H1 (cell line): Measurements from ENCODE around the gene UBN1. TPM values are rescaled to one million over a fixed set of nuclear protein-coding genes. Genes with fewer than 3 reads are reported as not detected.

ENCODE experiments used
- CTCF ChIA-PET: fragments of 300-600 bp; sonication (Branson Sonifier 250); formaldehyde crosslinking; loops from one replicate; lab custom pipeline; 2021; ENCODE audit not compliant: partially characterized antibody; lab: Charles Lee
- POLR2A ChIA-PET: fragments of 300-600 bp; sonication (Branson Sonifier 250); formaldehyde crosslinking; loops from one replicate; lab custom pipeline; 2021; ENCODE audit warnings: inconsistent platforms; ENCODE audit not compliant: partially characterized antibody; lab: Charles Lee
- DNase-seq, 2 experiments: peaks; one replicate each; pipeline versions ENCODE4 v3.0.0 to v3.0.0-alpha.2; 2010 to 2022; ENCODE audit warnings: low spot score in 2 of 2, low read depth in 1 of 2, mixed read lengths in 1 of 2
- FAIRE-seq: peaks from 2 replicates; lab custom pipeline; 2011; peaks lifted over from hg19 to GRCh38; lab: Jason Lieb, UNC
- H2AFZ ChIP-seq: 2 replicates; pipeline ENCODE4 v1.8.1; 2012; ENCODE audit warnings: low read length, inconsistent platforms
- H2AK5ac ChIP-seq: 2 replicates; pipeline ENCODE4 v1.6.1; 2013; ENCODE audit warnings: low read depth, low read length
- H2BK120ac ChIP-seq: replicated peaks from 2 replicates; pipeline ENCODE3; 2013; ENCODE audit warnings: low read depth, low read length, inconsistent platforms
- H2BK12ac ChIP-seq: 2 replicates; pipeline ENCODE4 v1.6.1; 2013; ENCODE audit warnings: low read depth, low read length
- H2BK15ac ChIP-seq: 2 replicates; pipeline ENCODE4 v1.6.1; 2013; ENCODE audit warnings: low read length
- H2BK20ac ChIP-seq: 2 replicates; pipeline ENCODE4 v1.6.1; 2013; ENCODE audit warnings: low read length
- H2BK5ac ChIP-seq: 2 replicates; pipeline ENCODE4 v1.6.1; 2013; ENCODE audit warnings: low read depth, low read length
- H3K14ac ChIP-seq: 2 replicates; pipeline ENCODE4 v1.6.1; 2013; ENCODE audit warnings: inconsistent platforms; ENCODE audit not compliant: insufficient read length
- H3K18ac ChIP-seq: 2 replicates; pipeline ENCODE4 v1.6.1; 2013; ENCODE audit warnings: low read length; ENCODE audit errors: extremely low read depth
- H3K23ac ChIP-seq: 2 replicates; pipeline ENCODE4 v1.6.1; 2013; ENCODE audit warnings: inconsistent platforms; ENCODE audit not compliant: insufficient read length
- H3K23me2 ChIP-seq: 2 replicates; pipeline ENCODE4 v1.6.1; 2013; ENCODE audit warnings: low read depth, low read length
- H3K27ac ChIP-seq: 2 replicates; pipeline ENCODE4 v1.6.1; 2011; ENCODE audit warnings: low read depth, low read length, inconsistent platforms
- H3K27me3 ChIP-seq, 4 experiments: replicated peaks in 1 of 4; 1 replicate in 1 of 4; 2 replicates in 3 of 4; pipeline versions ENCODE4 v1.6.1 to v1.8.1; 2011 to 2013; ENCODE audit warnings: low read length in 3 of 4, mild to moderate bottlenecking in 3 of 4, inconsistent platforms in 2 of 4, mixed read lengths in 2 of 4, moderate library complexity in 1 of 4; ENCODE audit not compliant: control insufficient read depth in 3 of 4, insufficient read depth in 3 of 4; ENCODE audit errors: extremely low read depth in 1 of 4
- H3K36me3 ChIP-seq, 4 experiments: 2 replicates each; pipeline versions ENCODE4 v1.6.1 to v1.8.1; 2011 to 2013; ENCODE audit warnings: mild to moderate bottlenecking in 4 of 4, low read length in 3 of 4, moderate library complexity in 2 of 4, control low read depth in 1 of 4, inconsistent platforms in 1 of 4; ENCODE audit not compliant: insufficient read depth in 4 of 4, control insufficient read depth in 2 of 4
- H3K4ac ChIP-seq: replicated peaks from 2 replicates; pipeline ENCODE3; 2013; ENCODE audit warnings: low read length, low read depth, mixed read lengths, inconsistent platforms; ENCODE audit not compliant: insufficient read length
- H3K4me1 ChIP-seq, 4 experiments: replicated peaks in 1 of 4; 1 replicate in 1 of 4; 2 replicates in 3 of 4; pipeline versions ENCODE4 v1.6.1 to v1.8.1; 2011 to 2013; ENCODE audit warnings: low read length in 3 of 4, inconsistent platforms in 2 of 4, mixed read lengths in 1 of 4; ENCODE audit not compliant: insufficient read depth in 4 of 4, control insufficient read depth in 3 of 4
- H3K4me2 ChIP-seq, 2 experiments: 2 replicates each; pipeline versions ENCODE4 v1.6.1 to v1.8.1; 2011 to 2013; ENCODE audit warnings: low read depth in 2 of 2, low read length in 2 of 2, control low read depth in 1 of 2, inconsistent platforms in 1 of 2, mild to moderate bottlenecking in 1 of 2; ENCODE audit not compliant: insufficient read depth in 1 of 2
- H3K4me3 ChIP-seq, 4 experiments: fragments of 200-600, 300-600 bp in 1 of 4; sonication (generic), shearing (Covaris generic), sonication (Bioruptor Twin) in 1 of 4; 2 replicates each; pipeline versions ENCODE4 v1.5.1 to v1.8.1; 2011 to 2016; ENCODE audit warnings: low read length in 4 of 4, low read depth in 3 of 4, control low read depth in 2 of 4, inconsistent platforms in 2 of 4, mild to moderate bottlenecking in 2 of 4, mixed read lengths in 1 of 4, moderate library complexity in 1 of 4; ENCODE audit not compliant: insufficient read depth in 2 of 4; ENCODE audit errors: extremely low read depth in 1 of 4
- H3K56ac ChIP-seq: replicated peaks from 2 replicates; pipeline ENCODE3; 2013; ENCODE audit warnings: low read depth, mild to moderate bottlenecking, mixed read lengths, low read length, inconsistent platforms; ENCODE audit not compliant: insufficient read length
- H3K79me1 ChIP-seq: 2 replicates; pipeline ENCODE4 v1.6.1; 2013; ENCODE audit warnings: low read depth, low read length, control low read depth
- H3K79me2 ChIP-seq, 2 experiments: 2 replicates each; pipeline versions ENCODE4 v1.6.1 to v1.8.1; 2012 to 2013; ENCODE audit warnings: low read length in 2 of 2, mild to moderate bottlenecking in 2 of 2, inconsistent platforms in 1 of 2; ENCODE audit not compliant: insufficient read depth in 2 of 2, control insufficient read depth in 1 of 2
- H3K9ac ChIP-seq, 4 experiments: replicated peaks in 1 of 4; 1 replicate in 1 of 4; 2 replicates in 3 of 4; pipeline versions ENCODE4 v1.6.1 to v1.8.1; 2011 to 2013; ENCODE audit warnings: low read depth in 3 of 4, low read length in 3 of 4, control low read depth in 2 of 4, mild to moderate bottlenecking in 2 of 4, moderate library complexity in 2 of 4, inconsistent platforms in 1 of 4; ENCODE audit errors: extremely low read depth in 1 of 4
- H3K9me3 ChIP-seq, 2 experiments: 2 replicates each; pipeline versions ENCODE4 v1.6.1 to v1.8.1; 2012 to 2013; ENCODE audit warnings: mild to moderate bottlenecking in 2 of 2, moderate library complexity in 2 of 2, control low read depth in 1 of 2, inconsistent platforms in 1 of 2, low read depth in 1 of 2, low read length in 1 of 2, mixed read lengths in 1 of 2; ENCODE audit not compliant: insufficient read depth in 2 of 2
- H4K20me1 ChIP-seq, 2 experiments: replicated peaks in 1 of 2; 2 replicates each; pipeline versions ENCODE3 to v1.8.1; 2011 to 2013; ENCODE audit warnings: inconsistent platforms in 2 of 2, low read length in 2 of 2, mild to moderate bottlenecking in 1 of 2; ENCODE audit not compliant: insufficient read depth in 2 of 2, control insufficient read depth in 1 of 2
- H4K5ac ChIP-seq: 2 replicates; pipeline ENCODE4 v1.6.1; 2013; ENCODE audit warnings: low read length, low read depth, mixed read lengths, inconsistent platforms; ENCODE audit not compliant: insufficient read length
- H4K8ac ChIP-seq: 2 replicates; pipeline ENCODE4 v1.8.0; 2013; ENCODE audit warnings: mild to moderate bottlenecking, moderate library complexity, low read length, inconsistent platforms; ENCODE audit not compliant: insufficient read depth; ENCODE audit errors: extremely low read depth
- H4K91ac ChIP-seq: replicated peaks from 2 replicates; pipeline ENCODE3; 2013; ENCODE audit warnings: low read length, mixed read lengths, inconsistent platforms; ENCODE audit not compliant: insufficient read length
- POLR2AphosphoS5 ChIP-seq: IDR thresholded peaks from 2 replicates; pipeline ENCODE4 v1.6.1; 2011; ENCODE audit warnings: low read depth, low read length
- WGBS, 2 experiments: shearing (Covaris generic) in 1 of 2; methylation state at CpG; one replicate each; pipeline versions ENCODE4 v1.1.6 to v1.1.7; 2013 to 2015; ENCODE audit warnings: low lambda C conversion rate in 2 of 2, mixed read lengths in 2 of 2, inconsistent platforms in 1 of 2, low coverage in 1 of 2, missing lambda C conversion rate in 1 of 2; ENCODE audit not compliant: insufficient replicate concordance in 2 of 2, insufficient coverage in 1 of 2, insufficient read length in 1 of 2; ENCODE audit errors: extremely low coverage in 1 of 2, missing lambda C conversion rate in 1 of 2; 5-methylcytosine and 5-hydroxymethylcytosine counted together
- polyA plus RNA-seq, 7 experiments: library from polyadenylated mRNA; depleted of rRNA in 3 of 7; stranded (reverse) in 5 of 7; unstranded in 2 of 7; fragments of >200 nt in 5 of 7; fragments of 200-250 nt in 2 of 7; gene quantifications; 1 replicate in 5 of 7; 2 replicates in 1 of 7; 4 replicates in 1 of 7; pipeline versions ENCODE4 v1.2.1 to v1.2.3, GENCODE V29; 2011 to 2013; ENCODE audit warnings: missing spikeins in 2 of 7, mixed read lengths in 2 of 7
- total RNA-seq: library from RNA; stranded (reverse); fragmentation: NEBNext Ultra II Directional; extraction: Animal tissue kit (Norgen Biotek cat#: 25700); gene quantifications from 2 replicates; pipeline ENCODE4 v1.2.1, GENCODE V29; 2021

Gene UBN1
- total and polyA plus RNA-seq, 2 of the 8 experiments (the other 6 are each of a cell fraction or from before 2014, with no cell fraction given), result 16.2 to 37.0 TPM

DNA sequence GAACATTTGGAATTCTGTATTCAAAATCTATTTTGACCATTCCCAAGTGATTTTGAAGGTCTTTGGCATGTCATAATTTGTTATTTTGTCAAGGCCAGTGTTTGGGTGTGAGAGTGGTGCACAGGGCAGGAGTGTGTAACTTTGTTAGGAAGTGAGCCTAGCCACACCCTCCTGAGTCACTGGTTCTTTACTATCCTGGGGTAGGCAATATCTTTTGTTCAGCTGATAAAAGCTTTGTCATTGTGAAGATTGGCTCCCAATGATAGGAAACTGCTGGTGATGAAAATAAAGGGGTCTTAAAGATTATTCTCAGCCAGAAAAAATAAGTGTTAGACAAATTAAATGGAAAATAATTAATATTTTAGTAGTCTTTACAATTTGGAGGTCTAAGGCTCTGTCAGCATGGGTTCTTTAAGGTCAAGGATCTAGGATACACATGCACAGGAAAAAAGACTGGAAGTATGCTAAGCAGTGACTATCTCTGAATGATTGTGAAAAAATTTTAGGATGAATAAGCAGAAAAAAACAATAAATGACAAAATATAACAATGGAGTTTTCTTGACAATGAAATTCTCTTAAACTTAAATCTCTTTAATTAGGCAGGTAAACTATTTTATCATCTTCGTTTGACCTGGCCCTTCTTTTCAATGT, 5.1 kb downstream of the UBN1 start:
- Histone ChIP-seq H2BK5ac (no peak overlapping the region), H2BK15ac (no peak overlapping the region), H3K4me3 (no peak overlapping the region), H4K8ac (no peak overlapping the region), H3K56ac (no peak overlapping the region), H3K36me3 (peaks cover 8 to 35% (median 20%) of the 10 kb centered on the region in 4 experiments; a peak in 7 of 8 replicates), H2AK5ac (no peak overlapping the region), H2BK20ac (no peak overlapping the region), H3K79me1 (peaks cover 5% of the 10 kb centered on the region), H2BK12ac (no peak overlapping the region), H3K4ac (no peak overlapping the region), H3K9me3 (no peaks in the 10 kb centered on the region), H3K27me3 (no peaks in the 10 kb centered on the region), H3K23ac (no peak overlapping the region), H4K91ac (no peak overlapping the region), H3K27ac (no peak overlapping the region), H4K5ac (no peak overlapping the region), H3K4me2 (no peak overlapping the region), H2AFZ (no peak overlapping the region), H3K14ac (no peak overlapping the region), H2BK120ac (no peak overlapping the region), H3K9ac (no peak overlapping the region), H3K23me2 (peaks cover 4% of the 10 kb centered on the region; the same call in 1 of the 2 replicates), H3K18ac (no peak overlapping the region), H3K79me2 (peaks cover 15 to 53% of the 10 kb centered on the region in 2 experiments), H4K20me1 (peaks cover 8 to 15% of the 10 kb centered on the region in 2 experiments), H3K4me1 (peaks cover 0 to 4% (median 2%) of the 10 kb centered on the region in 4 experiments; a peak in 3 of 7 replicates)
- no peak for TF ChIP-seq POLR2AphosphoS5
- 86% methylated on average over 1 of the region's 1 CpG; no CpG with 5 or more reads in 1 of the 2 experiments for WGBS, 2 experiments
- CTCF ChIA-PET, result interaction anchor here (1.0 to 1.8 kb wide), 4 partner anchors 11 to 104 kb away, joined by 3 to 4 read pairs (median 4); no protein-coding TSS in a partner anchor
- FAIRE-seq (no peak), DNase-seq (no peak)
- POLR2A ChIA-PET, result no interaction called here
